COR-L47 (cell line): ENCODE measurements around the gene UFD1.

ENCODE experiments used
- DNase-seq: peaks from one replicate; lab custom pipeline; 2025; lab: John Stamatoyannopoulos, UW

UFD1 gene

GRCh38 chr22:19470010-19470409, 9.0 kb downstream of the UFD1 start:
- DNase-seq: no peak

GRCh38 chr22:19469421-19469820, 9.6 kb downstream of the UFD1 start:
- DNase-seq: no peak

- no peak for DNase-seq
Observed at GRCh38 chr22:19467912-19468311, 11.1 kb downstream of the UFD1 start.

GRCh38 chr22:19466848-19467752, 11.9 kb downstream of the UFD1 start:
- DNase-seq: no peak

- no peak for DNase-seq
Observed at GRCh38 chr22:19466126-19466716, 12.8 kb downstream of the UFD1 start.

GRCh38 chr22:19464975-19465374, 14.0 kb downstream of the UFD1 start:
- no peak for DNase-seq

GRCh38 chr22:19464546-19464945, 14.4 kb downstream of the UFD1 start:
- no peak for DNase-seq

GRCh38 chr22:19463491-19464469, 15.2 kb downstream of the UFD1 start:
- no peak for DNase-seq

GRCh38 chr22:19463008-19463407, 16.0 kb downstream of the UFD1 start:
- no peak for DNase-seq

GRCh38 chr22:19461506-19461905, 17.5 kb downstream of the UFD1 start:
- DNase-seq: no peak

GRCh38 chr22:19460036-19460435, 19.0 kb downstream of the UFD1 start:
- DNase-seq: no peak

GRCh38 chr22:19457828-19458428, 21.1 kb downstream of the UFD1 start:
- DNase-seq: no peak

- DNase-seq: no peak
Observed at GRCh38 chr22:19456541-19456940, 22.5 kb downstream of the UFD1 start.

- no peak for DNase-seq
Observed at GRCh38 chr22:19455585-19456370, 23.2 kb downstream of the UFD1 start.

GRCh38 chr22:19455033-19455432, 24.0 kb downstream of the UFD1 start:
- no peak for DNase-seq

- DNase-seq: no peak
Observed at GRCh38 chr22:19454156-19454555, 24.8 kb downstream of the UFD1 start.

- no peak for DNase-seq
Observed at GRCh38 chr22:19453718-19454117, 25.3 kb downstream of the UFD1 start.

- no peak for DNase-seq
Observed at GRCh38 chr22:19451570-19451969, 27.4 kb downstream of the UFD1 start.

GRCh38 chr22:19450363-19451175, 28.4 kb downstream of the UFD1 start:
- DNase-seq: no peak

- DNase-seq: no peak
Observed at GRCh38 chr22:19449422-19449767, 29.6 kb downstream of the UFD1 start.
